Measurements from ENCODE around the gene IL24.

The IL24 gene

GRCh38 chr1:206953126-206953525 lies 55.9 kb downstream of the IL24 start:
- DNase-seq (ENCODE audit: low read depth in 2 of 2), result no peak

- no peak for DNase-seq (ENCODE audit: low read depth in 2 of 2)
These were observed 56.4 kb downstream of the IL24 start for GRCh38 chr1:206953626-206954025.

Measured in stimulated activated CD4-positive, alpha-beta T cell treated with anti-CD3 and anti-CD28 coated beads, Interleukin-4, amount 100 ng/mL, for 48 hours (primary cell).